CD4-positive, alpha-beta T cell treated with Interleukin-1 beta for 1 hour (primary cell): ENCODE measurements around the gene ASB6.
"Not testable (repeated sequence)": the region's sequence is repeated elsewhere in the genome, so short reads cannot be mapped to it uniquely, and the experiment has no call there.

Experiments
- DNase-seq, 2 donors: peaks; one replicate each; pipeline ENCODE4 v3.0.0-alpha.2; 2020 to 2022

The ASB6 gene

GRCh38 chr9:129666575-129666974, 24.6 kb upstream of the ASB6 start:
- DNase-seq: no peak

GRCh38 chr9:129665814-129666520, 24.0 kb upstream of the ASB6 start:
- no peak for DNase-seq

GRCh38 chr9:129665389-129665775, 23.4 kb upstream of the ASB6 start, which contains the start of gene PRRX2:
TSS of gene PRRX2 (plus strand) at chr9:129665647. CDS start at chr9:129665868, 221 bp downstream.
- DNase-seq: peak; percentile 3 to 17

- no peak for DNase-seq
Measured at GRCh38 chr9:129664746-129665388, 22.9 kb upstream of the ASB6 start.

DNA sequence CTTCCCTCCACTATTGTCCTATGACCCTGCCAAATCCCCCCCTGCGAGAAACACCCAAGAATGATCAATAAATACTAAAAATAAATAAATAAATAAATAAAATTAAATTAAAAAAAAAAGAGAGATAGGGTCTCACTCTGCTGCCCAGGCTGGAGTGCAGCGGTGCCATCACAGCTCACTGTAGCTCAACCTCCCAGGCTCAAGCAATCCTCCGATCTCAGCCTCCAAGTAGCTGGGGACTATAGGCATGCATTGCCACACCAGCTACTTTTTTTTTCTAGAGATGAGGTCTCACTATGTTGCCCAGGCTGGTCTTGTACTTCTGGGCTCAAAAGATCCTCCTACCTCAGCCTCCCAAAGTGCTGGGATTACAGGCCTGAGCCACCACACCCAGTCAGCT, 20.3 kb upstream of the ASB6 start:
- not testable (repeated sequence) for DNase-seq

DNA sequence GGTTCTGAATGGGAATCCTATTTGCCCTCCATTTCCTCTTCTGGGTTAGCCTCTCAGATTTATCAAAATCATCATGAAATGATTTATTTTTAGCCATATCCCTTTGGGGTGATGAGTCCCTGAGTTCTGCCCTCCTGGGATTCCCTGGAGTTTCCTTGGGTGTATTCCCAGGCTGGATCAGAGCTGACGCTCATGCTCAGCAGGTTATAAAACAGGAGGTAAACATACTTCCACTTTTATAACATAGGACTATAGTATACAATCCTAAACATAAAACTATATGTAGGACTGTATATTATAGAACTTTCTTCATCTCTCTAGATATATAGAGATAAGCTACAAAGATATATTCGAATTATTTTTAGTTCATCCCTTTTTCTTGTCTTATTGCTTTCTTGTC, 19.1 kb upstream of the ASB6 start:
- no peak for DNase-seq

GRCh38 chr9:129656795-129657390, 14.9 kb upstream of the ASB6 start:
- no peak for DNase-seq

GRCh38 chr9:129655696-129656095, 13.7 kb upstream of the ASB6 start:
- no peak for DNase-seq

GRCh38 chr9:129655154-129655553, 13.2 kb upstream of the ASB6 start:
- DNase-seq: no peak

DNA sequence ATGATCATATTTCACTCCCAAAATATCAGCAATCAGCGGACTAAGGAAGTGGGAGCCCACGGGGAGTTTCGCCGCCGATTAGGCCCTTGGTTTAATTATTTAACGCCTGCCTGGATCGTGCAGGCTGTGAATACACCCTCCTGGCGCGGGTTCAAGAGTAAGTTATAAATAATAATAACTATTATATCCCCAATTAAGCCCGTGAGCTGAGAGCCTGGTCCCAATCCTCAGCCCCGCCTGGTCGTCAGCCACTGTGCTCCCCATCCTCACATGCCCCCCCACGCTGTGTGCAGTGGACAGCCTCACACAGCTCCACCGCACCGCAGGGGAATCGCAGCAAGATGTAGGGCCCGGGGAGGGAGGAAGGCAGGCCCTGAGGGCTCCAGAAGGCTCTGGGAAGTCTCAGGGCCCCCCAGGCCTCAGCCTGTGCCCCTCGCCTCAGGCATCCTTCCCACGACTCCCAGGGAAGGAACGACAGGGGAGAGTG, 12.6 kb upstream of the ASB6 start:
- no peak for DNase-seq

GRCh38 chr9:129653823-129654553, 12.0 kb upstream of the ASB6 start:
- no peak for DNase-seq

- no peak for DNase-seq
Measured at GRCh38 chr9:129650680-129651235, 8.8 kb upstream of the ASB6 start.

- no peak for DNase-seq
Measured at GRCh38 chr9:129649726-129650679, 8.1 kb upstream of the ASB6 start.

DNA sequence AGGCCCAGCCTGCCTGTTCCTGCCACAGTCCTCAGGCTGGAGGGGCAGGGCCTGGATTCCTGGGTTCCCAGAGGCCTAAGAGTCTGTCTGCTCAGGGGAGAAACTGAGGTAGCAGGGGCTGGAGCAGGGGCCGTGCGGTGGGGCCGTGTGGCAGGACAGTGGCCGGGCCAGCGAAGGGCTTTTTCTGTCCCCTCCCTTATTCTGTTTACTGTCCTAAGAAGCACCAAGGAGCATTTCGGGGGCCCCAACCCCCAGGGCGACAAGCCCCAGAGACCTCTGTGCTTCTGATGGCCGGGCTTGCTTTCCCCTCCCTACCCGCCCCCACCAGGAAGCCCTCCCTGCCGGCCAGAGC, 6.8 kb upstream of the ASB6 start:
- DNase-seq: no peak

- DNase-seq: no peak
Measured at GRCh38 chr9:129648092-129648763, 6.3 kb upstream of the ASB6 start.

- DNase-seq: no peak
Measured at GRCh38 chr9:129647635-129648034, 5.7 kb upstream of the ASB6 start.

- no peak for DNase-seq
Measured at GRCh38 chr9:129646654-129647053, 4.7 kb upstream of the ASB6 start.

DNA sequence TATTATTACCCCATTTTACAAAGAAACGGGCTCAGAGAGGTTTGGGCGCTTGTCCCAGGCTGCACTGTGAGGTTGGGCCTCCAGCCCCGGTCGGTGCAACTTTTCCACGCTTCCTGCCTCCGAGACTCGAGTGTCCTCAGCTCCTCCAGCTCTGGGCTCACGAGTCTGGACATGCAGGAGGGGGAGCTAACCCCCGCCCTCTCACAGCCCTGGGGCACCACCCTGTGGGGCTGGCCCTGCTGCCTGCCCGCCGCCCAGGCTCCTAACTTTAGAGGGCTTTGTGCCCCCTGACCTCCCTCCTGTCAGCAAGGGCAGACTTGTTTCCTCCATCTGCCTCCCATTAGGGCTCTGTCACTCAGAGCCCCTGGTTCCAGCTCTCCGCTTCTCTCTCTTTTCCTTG, 4.3 kb upstream of the ASB6 start:
- DNase-seq: no peak

- DNase-seq: no peak
Measured at GRCh38 chr9:129644902-129645301, 3.0 kb upstream of the ASB6 start.

GRCh38 chr9:129644365-129644764, 2.4 kb upstream of the ASB6 start:
- no peak for DNase-seq

GRCh38 chr9:129643706-129644105, 1.8 kb upstream of the ASB6 start:
- DNase-seq: no peak
